ENCODE measurements around the gene PRR23C. TPM values are rescaled to one million over a fixed set of nuclear protein-coding genes. Genes with fewer than 3 reads are reported as not detected.
"Not testable (repeated sequence)": the region's sequence is repeated elsewhere in the genome, so short reads cannot be mapped to it uniquely, and the experiment has no call there.

PRR23C gene
- polyA plus RNA-seq (ENCODE audit: insufficient read length in 10 of 10): not detected
- long read RNA-seq, donor 1: 0 reads
- long read RNA-seq, donor 2: 0 reads
- long read RNA-seq, donor 3: 0 reads
- long read RNA-seq, donor 4: 0 reads
- long read RNA-seq, donor 5: 0 reads
- long read RNA-seq, donor 6: 0 reads
- long read RNA-seq, donor 7: 0 reads
- long read RNA-seq, donor 8: 0 reads
- long read RNA-seq, donor 9: 0 reads

DNA sequence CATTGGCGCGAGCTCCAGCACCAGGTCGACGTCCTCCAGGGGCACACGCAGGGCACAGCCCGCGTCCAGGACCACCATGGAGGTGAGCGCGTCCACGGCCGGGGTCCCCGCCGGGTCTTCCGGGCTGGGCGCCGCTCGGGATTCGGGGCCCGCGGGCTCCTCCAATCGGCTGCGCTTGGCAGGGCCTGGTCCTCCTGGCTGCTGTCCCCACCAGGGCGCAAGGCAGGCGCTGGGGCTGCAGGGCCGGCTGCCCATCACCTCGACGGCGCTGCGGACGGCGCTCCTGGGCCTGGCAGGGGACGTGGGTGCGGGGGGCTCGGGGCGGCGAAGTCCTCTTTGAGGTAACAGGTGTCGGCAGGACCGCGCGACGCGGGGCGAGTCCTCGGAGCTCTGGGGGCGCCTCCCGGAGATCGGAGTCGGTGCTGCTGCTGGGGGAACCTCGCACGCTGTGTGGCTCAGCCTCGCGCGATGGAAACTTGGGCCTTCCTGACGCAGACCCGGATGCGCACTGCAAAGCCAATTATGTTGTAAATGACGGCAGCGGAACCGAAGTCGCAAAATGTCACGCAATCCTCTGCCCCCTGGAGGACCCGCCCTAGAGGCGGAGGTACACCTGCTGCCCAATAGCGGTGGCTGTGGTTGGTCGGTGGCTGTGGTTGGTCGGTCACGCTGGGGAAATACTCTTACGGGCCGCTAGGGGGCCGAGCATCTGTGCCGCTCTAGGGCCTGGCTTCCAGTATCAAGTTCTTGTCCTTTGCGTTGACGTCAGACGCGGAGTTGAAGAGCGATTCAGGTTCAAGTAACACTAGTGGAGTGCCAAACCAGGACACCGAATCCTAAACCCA, at the start of gene PRR23C:
TSS of gene PRR23C (minus strand) at position 527 of the 845 bp plus-strand sequence. CDS start at position 255, 272 bp downstream.
- DNase-seq: no peak

DNA sequence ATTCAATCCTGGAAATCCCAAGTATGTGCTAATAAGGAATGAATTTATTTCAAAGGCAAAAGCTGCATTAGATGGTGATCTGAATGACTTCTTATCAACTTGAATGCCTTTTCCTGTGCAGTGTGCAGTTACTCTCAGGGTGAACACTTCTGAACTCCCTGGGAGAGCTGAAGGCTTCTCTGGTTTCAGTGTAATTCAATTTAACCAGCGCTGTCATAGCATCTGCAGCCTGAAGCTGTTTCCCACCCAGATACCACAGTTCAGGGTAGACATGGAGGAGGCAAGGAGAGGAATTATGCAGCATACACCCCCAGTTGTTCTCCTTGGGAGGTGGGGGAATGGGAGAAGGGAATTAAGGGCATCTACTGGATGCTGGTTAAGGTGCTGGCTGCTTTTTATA, 49.1 kb upstream of the PRR23C start:
- DNase-seq: no peak

DNA sequence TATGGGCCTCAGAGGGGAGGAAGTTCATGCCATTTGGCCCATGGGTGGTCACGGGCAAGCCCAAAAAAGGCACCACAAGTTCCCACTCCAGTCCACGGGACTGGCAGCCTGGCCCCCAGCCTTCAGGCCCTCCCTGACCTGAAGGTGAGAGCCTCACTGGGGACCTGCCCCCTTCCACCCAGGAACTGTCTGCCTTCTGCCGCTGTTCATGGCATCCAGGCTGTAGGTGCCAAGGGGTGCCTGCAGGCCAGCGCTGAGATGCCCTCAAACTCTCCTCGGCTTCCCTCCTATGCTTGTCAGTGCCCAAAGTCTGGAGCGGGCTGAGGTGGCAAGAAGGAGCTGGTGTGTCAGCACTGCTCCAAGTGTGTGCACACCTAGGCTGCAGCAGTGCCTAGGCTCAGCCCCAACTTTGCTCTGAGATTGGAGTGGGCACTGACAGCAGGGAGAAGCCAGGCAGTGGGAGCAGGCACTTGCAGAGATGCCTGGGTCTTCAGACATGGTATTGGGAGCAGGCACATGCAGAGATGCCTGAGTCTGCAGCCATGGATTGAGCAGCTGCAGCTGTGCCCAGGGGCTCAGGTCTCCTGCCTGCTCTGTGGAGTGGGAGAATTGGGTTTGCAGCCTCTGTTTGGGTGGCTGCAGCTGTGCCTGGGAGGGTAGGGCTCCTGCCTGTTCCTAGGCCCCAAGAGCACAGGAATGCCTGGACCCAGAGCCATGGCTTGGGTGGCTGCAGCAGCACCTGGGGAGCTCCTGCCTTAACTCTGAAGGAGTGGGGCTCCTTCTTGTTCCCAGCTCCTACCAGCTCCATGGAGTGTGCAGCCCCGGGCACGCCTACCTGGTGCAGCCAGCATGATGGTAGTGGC, 44.0 kb upstream of the PRR23C start:
- DNase-seq: no peak

DNA sequence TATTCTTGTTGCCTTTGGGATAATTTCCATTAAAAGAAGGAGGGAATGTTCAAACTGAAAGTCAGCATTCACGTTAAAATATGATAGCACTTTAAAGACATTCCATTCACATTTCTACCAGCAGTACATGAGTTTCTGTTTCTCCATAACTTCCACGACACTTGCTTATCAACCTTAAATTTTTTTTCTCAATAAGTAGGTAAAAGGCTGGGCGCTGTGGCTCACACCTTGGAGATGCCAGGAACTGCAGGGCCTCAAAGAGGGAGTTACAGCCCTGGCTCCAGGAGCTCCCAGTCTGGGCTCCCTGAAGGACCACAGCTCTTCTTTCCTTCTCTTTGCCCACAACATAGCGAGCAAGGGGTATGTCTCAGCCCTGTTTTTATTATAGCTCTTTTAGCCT, 42.9 kb upstream of the PRR23C start:
- DNase-seq: no peak

DNA sequence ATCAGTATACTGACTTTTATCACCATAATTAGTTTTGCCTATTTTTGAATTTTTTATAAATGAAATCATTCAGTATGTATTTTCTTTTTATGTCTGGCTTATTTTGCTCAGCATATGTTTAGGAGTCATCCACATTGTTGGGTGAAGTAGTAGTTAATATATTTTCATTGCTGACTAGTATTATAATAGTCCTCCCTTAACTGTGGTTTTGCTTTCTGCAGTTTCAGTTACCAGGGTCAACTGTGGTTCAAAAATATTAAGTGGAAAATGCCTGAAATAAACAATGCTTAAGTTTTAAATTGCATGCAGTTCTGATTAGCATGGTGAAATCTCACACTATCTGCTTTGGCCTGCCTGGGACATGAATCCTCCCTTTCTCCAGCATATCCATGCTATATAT, 39.5 kb upstream of the PRR23C start:
- no peak for DNase-seq

DNA sequence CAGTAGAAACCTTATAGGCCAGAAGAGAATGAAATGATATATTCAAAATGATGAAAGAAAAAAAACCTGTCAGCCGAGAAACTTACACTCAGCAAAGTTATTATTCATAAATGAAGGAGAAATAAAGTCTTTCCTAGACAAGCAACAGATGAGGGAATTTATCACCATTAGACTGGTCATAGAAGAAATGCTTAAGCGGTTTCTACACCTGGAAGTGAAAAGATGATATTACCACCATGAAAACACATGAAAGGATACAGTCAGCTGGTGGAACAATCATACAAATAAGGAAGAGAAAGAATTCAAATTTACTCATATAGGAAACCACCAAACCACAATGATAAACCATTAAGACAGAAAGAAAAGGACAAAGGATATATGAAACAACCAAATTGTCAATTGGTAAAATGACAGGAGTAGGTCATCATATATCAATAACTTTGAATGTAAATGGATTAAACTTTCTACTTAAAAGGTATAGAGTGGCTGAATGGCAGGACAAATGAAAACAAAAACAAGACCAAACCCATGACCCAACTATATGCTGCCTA, 29.9 kb upstream of the PRR23C start:
- no peak for DNase-seq

DNA sequence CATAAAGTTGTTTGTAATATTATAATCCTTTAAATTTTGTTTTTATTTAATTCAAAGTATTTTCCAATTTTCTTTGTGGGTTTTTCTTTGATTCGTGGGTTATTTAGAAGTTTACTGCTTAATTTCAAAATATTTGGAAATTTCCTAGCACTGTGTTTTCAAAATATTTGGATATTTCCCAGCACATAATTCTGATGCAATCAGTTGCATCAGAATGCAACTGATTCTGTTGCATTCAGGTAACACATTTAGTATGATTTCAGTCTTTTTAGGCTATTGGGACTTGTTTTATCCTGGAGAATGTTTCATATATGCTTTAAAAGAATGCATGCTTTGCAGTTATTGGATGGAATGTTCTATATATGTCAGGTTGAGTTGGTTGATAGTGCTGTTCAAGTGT, 18.2 kb upstream of the PRR23C start:
- no peak for DNase-seq

DNA sequence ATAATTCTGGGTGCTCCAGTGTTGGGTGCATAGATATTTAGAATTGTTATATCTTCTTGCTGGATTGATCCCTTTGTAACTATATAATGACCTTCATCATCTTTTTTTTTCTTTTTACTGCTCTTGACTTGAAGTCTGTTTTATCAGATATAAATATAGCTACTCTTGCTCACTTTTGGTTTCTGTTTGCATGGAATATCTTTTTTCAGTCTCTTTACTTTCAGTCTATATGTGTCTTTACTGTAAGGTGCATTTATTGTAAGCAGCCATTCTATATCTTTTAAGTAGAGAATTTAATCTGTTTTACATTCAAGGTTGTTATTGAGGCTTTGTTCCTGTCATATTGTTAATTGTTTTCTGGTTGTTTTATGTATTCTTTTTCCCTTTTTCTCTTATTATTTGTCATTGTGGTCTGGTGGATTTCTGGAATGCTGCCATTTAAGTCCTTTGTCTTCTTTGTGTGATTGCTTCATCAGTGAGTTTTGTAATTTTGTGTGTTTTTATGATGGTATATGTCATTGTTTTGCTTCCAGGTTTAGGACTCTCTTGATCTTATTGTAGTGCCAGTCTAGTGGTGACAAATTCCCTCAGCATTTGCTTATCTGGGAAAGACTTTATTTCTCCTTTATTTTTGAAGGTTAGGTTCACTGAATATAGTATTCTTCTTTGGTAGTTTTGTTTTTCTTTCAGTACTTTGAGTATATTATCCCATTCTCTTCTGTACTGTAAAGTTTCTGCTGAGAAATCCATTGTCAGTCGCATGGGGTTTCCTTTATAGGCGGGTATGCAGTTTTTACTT, 8.3 kb upstream of the PRR23C start:
- DNase-seq: no peak

DNA sequence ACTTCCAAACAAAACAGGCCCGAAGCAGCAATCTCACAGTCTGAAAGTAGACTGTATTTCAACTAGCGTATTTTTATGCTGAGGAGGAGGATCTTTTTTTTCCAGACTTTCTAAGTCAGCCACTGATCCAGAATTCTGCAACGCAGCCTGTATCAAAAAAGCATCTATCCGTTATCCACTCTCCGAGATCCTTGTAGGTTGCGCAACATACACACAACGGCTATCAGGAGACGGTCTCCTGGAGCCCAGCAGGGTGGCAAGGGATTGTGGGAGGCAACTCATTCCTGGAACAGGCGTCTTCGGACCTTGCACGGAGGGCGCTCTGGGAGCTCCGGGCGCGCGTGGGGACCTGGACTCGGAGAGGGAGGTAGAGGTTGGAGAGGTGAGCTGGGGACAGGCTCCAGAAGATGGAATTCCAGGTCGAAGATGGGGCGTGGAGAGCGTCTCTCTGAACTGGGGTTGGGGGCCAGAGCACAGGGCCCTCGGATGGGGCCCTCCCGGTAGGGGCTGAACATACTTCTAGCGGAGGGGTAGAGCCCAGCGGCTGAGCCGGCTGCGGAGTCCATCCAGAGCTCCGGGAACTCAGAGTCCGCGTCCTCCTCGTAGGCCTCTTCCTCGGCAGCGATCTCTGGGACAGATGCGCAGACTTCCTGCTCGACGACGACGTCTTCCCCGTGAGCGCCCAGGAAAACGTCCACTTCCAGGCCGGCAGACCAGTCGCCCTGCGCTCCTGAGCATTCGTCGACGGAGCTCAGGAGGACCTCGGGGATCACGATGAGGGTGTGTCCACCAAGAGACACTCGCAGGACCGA, 932 bp downstream of the PRR23C start:
- no peak for DNase-seq

DNA sequence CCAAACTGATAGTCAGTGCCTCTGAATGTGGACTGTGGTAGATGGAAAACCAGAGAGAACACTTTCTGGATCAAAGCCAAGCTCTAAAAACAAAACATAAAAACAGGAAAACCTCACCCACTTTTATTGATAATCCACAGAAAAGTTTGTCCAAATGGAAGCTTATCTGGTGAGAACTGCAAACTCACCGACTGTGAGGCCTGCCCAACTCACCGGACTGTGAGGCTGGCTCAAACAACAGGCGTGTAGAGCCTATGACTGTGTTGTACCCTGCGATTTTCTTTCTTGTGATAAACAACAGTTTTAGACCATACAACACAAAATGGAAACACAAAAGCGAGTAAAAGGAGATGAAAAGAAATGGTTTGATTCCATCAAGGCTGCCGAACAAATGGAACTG, 7.2 kb downstream of the PRR23C start:
- DNase-seq: no peak

DNA sequence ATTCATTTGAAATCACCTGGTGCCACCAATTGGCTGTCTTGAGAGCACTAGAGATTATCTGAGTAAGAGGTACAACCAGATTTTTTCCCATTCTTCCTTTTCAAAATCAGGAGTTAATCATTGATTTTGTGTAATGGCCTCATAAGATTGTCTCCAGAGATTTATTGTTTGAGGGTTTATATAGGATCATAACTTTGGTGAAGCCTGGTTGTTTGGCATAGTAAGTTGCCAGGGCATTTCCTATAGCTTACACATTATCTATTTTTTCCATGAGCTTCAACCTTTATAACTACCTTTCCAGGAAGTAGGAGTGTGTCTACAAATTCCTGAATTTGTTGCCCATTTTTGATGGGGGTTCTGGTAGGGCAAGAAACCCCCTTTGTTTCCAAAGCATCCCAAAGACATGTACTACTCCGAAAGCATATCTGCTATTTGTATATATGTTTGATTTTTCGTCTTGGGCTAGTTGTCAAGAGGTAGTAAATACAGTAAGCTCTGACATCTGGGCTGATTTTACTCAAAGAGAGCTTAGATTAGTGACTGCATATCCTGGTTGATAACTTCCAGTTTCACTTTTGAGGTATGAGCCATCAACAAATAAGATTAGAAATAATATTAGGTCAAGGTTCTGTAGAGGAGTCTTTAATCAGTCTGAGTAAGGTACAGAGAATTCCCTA, 12.2 kb downstream of the PRR23C start:
- DNase-seq: no peak

DNA sequence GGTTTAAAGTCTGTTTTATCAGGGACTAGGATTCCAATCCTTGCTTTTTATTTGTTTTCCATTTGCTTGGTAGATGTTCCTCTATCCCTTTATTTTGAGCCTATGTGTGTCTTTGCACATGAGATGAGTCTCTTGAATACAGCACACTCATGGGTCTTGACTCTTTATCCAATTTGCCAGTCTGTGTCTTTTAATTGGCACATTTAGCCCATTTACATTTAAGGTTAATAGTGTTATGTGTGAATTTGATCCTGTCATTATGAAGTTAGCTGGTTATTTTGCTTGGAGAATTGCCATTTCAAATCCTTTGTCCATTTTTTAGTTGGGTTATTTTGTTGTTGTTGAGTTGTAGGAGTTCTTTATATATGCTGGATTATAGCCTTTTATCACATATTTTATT, 14.1 kb downstream of the PRR23C start:
- DNase-seq: not testable (repeated sequence)

DNA sequence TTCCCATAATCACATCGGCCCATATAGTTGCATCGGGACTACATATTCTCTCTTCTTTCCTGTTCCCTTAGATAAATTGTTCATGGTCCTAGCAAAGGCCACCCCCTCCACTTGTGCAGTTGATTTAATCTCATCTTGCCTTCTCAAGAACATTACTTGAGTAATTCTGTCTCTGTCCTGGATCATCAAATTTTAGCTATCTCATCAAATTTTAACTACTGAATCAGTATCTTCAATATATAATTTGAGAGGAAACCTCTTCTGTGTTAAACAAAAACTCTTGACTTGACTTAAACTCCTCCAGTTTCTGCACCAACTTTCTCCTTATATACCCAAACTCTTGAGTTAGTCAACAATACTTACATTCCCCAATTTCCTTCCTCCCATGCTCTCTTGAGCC, 19.7 kb downstream of the PRR23C start:
- DNase-seq: no peak

DNA sequence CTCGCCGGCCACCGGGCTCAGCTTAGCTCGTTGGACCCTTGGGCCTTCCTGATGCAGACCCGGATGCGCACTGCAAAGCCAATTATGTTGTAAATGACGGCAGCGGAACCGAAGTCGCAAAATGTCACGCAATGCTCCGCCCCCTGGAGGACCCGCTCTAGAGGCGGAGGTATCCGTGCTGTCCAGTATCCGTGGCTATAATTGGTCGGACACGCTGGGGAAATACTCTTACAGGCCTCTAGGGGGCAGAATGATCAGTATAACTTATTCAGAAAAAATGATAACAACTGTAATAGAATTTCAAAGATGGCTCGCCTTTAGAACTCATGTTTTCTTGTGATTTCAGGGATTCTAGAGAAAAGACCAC, 23.8 kb downstream of the PRR23C start, which contains the start of gene PRR23B:
TSS of gene PRR23B (minus strand) at position 59 of the 367 bp plus-strand sequence. CDS start 265 bp downstream, outside the sequence.
- no peak for DNase-seq

DNA sequence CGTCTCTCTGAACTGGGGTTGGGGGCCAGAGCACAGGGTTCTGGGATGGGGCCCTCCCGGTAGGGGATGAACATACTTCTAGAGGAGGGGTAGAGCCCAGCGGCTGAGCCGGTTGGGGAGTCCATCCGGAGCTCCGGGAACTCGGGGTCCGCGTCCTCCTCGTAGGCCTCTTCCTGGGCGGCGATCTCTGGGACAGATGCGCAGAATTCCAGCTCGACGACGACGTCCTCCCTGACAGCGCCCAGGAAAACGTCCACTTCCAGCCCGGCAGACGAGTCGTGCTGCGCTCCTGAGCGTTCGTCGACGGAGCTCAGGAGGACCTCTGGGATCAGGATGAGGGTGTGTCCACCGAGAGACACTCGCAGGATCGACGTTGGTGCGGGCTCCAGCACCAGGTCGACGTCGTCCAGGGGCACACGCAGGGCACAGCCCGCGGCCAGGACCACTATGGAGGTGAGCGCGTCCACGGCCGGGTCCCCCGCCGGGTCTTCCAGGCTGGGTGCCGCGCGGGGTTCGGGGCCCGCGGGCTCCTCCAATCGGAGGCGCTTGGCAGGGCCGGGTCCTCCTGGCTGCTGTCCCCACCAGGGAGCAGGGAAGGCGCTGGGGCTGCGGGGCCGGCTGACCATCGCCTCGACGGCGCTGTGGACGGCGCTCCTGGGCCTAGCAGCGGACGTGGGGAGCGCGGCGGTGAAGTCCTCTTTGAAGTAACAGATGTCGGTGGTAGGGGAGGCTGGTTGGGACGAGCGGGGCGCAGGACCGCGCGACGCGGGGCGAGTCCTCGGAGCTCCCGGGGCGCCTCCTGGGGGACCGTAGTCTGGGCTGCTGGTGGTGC, 24.4 kb downstream of the PRR23C start:
- DNase-seq: no peak

DNA sequence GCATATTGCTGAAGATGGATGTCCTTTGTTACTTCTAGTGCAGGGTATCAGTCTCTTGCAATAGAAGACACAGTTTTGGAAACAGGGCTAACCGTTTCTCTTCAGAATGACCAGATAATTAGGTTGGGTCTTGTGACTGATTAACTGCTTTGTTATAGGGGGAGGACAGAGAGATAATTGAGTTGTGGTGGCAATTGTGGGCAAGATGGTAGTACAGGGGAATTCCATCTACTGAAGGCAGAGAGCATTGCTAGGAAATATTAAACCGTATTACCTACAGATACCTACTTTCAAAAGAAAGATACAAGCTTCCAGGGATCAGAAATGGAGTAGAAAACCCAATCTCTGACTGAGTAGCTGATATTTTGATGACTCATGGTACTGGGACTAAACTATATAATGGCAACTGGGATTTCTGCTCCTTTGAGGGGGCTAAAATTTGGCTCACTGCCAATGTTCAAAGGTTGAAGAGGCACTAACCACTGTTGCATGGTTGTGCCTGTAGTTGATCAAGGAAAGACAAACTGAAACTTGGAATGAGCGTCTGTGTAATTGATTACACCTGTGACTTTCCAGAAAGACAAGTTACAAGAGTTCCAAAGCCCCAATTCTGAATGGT, 28.2 kb downstream of the PRR23C start:
- no peak for DNase-seq

DNA sequence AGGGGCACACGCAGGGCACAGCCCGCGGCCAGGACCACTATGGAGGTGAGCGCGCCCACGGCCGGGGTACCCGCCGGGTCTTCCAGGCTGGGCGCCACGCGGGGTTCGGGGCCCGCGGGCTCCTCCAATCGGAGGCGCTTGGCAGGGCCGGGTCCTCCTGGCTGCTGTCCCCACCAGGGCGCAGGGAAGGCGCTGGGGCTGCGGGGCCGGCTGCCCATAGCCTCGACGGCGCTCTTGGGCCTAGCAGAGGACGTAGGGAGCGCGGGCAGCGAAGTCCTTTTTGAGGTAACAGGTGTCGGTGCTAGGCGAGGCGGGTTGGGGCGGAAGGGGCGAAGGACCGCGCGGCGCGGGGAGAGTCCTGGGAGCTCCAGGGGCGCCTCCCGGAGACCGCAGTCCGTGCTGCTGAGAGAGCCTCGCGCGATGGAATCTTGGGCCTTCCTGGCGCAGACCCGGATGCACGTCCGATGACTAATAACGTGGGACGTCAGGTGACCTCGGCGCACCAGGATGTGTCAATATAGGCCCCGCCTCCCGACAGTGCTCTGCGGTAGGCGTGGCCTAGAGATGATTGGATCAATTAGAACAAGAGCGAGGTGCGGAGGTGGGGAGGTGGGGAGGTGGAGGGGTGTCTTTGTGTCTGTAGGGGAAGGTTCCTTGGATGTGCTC, 38.5 kb downstream of the PRR23C start, which contains the start of gene PRR23A:
TSS of gene PRR23A (minus strand) at position 218 of the 666 bp plus-strand sequence. CDS start at position 218, 0 bp downstream.
- no peak for DNase-seq
